Sigmoid colon (tissue), 7 donors: ENCODE measurements around the gene PHOSPHO2. TPM values are rescaled to one million over a fixed set of nuclear protein-coding genes. Genes with fewer than 3 reads are reported as not detected.

ENCODE experiments used
- DNase-seq: peaks from one replicate; pipeline ENCODE4 v3.0.0-alpha.2; 2019
- H3K27ac ChIP-seq, 4 donors: fragments of 200-600 bp; sonication (generic); one replicate each; pipeline ENCODE4 v1.5.1; 2016 to 2019; ENCODE audit warnings: mild to moderate bottlenecking in 1 of 4
- H3K27me3 ChIP-seq, 3 donors: fragments of 200-600 bp; sonication (generic); one replicate each; pipeline ENCODE4 v1.5.1; 2019; ENCODE audit warnings: mild to moderate bottlenecking in 1 of 3
- H3K36me3 ChIP-seq, 4 donors: fragments of 200-600 bp; sonication (generic); one replicate each; pipeline ENCODE4 v1.5.1; 2016 to 2019
- H3K4me1 ChIP-seq, 4 donors: fragments of 200-600 bp; sonication (generic); one replicate each; pipeline ENCODE4 v1.5.1; 2017 to 2019
- H3K4me3 ChIP-seq, 4 donors: fragments of 200-600 bp; sonication (generic); one replicate each; pipeline ENCODE4 v1.5.1; 2017 to 2019; ENCODE audit warnings: mild to moderate bottlenecking in 2 of 4, moderate library complexity in 1 of 4
- H3K9me3 ChIP-seq, 4 donors: fragments of 200-600 bp in 3 of 4; sonication (generic) in 3 of 4; one replicate each; pipeline versions ENCODE4 v1.5.1 to v1.6.1; 2013 to 2019
- CTCF ChIP-seq, 4 experiments: fragments of 450-650 bp in 3 of 4; fragments of 200-600 bp in 1 of 4; IDR thresholded peaks; one replicate each; pipeline ENCODE4 v1.5.1; 2016 to 2019; ENCODE audit warnings: antibody characterized with exemption in 4 of 4, mild to moderate bottlenecking in 3 of 4, moderate library complexity in 2 of 4
- EP300 ChIP-seq, 4 donors: sonication (generic); formaldehyde crosslinking; IDR thresholded peaks; one replicate each; pipeline ENCODE4 v1.6.1; 2017; ENCODE audit warnings: antibody characterized with exemption in 4 of 4
- POLR2A ChIP-seq, 2 donors: fragments of 450-650 bp; IDR thresholded peaks; one replicate each; pipeline ENCODE4 v1.6.1; 2016; ENCODE audit warnings: antibody characterized with exemption in 2 of 2, mild to moderate bottlenecking in 2 of 2, moderate library complexity in 2 of 2
- POLR2AphosphoS5 ChIP-seq, 4 donors: sonication (generic); formaldehyde crosslinking; IDR thresholded peaks; one replicate each; pipeline ENCODE4 v1.6.1; 2017; ENCODE audit warnings: antibody characterized with exemption in 4 of 4
- WGBS, 2 donors: extraction: QIAGEN DNeasy Blood & Tissue Kit; methylation state at CpG; one replicate each; pipeline ENCODE4 v1.1.7; 2013; 5-methylcytosine and 5-hydroxymethylcytosine counted together
- intact Hi-C: fragments of 100-400 bp; cut with DNase I; formaldehyde crosslinking; loops from one replicate; pipeline ENCODE4 v1.15.1; 2023
- polyA plus RNA-seq, 3 donors: library from polyadenylated mRNA; stranded (reverse); fragments of 200-250 nt; gene quantifications; one replicate each; pipeline ENCODE4 v1.2.3, GENCODE V29; 2013
- total RNA-seq, 4 donors: library from RNA; depleted of rRNA; stranded (reverse); fragments of >200 nt; gene quantifications; one replicate each; pipeline ENCODE4 v1.1.0, GENCODE V29; 2016
- donor health status: healthy with polysubstance abuse.
- donor health status: Bipolar disorder and iron deficiency.
- donor health status: healthy.

The PHOSPHO2 gene
- total and polyA plus RNA-seq, 7 donors: 3.8 to 19.9 (median 9.4) TPM

- no peak for DNase-seq
- H3K36me3 ChIP-seq: no peaks in the 10 kb centered on the region
- TF ChIP-seq CTCF (IDR thresholded peaks at IDR 0.05) (no peak), EP300 (IDR thresholded peaks at IDR 0.05) (no peak), POLR2AphosphoS5 (IDR thresholded peaks at IDR 0.05) (no peak), POLR2A (IDR thresholded peaks at IDR 0.05) (no peak)
- H3K4me3 ChIP-seq: no peak overlapping the region
- no peaks in the 10 kb centered on the region for H3K27me3 ChIP-seq
- intact Hi-C loops: no loop called here
- WGBS, 2 donors: 85 to 88% methylated on average over 1 of the region's 1 CpG
- H3K4me1 ChIP-seq: no peaks in the 10 kb centered on the region
- no peak overlapping the region for H3K27ac ChIP-seq
- no peaks in the 10 kb centered on the region for H3K9me3 ChIP-seq
Measured at GRCh38 chr2:169664600-169664977, 29.7 kb upstream of the PHOSPHO2 start.

- Histone ChIP-seq H3K4me3 (no peak overlapping the region), H3K9me3 (no peaks in the 10 kb centered on the region), H3K27me3 (no peaks in the 10 kb centered on the region), H3K4me1 (no peaks in the 10 kb centered on the region), H3K27ac (no peak overlapping the region), H3K36me3 (no peaks in the 10 kb centered on the region)
- intact Hi-C loops: no loop called here
- TF ChIP-seq EP300 (IDR thresholded peaks at IDR 0.05) (no peak), POLR2AphosphoS5 (IDR thresholded peaks at IDR 0.05) (no peak), POLR2A (IDR thresholded peaks at IDR 0.05) (no peak), CTCF (IDR thresholded peaks at IDR 0.05) (no peak)
- 47 to 62% methylated on average over 1 of the region's 1 CpG for WGBS, 2 donors
- DNase-seq: no peak
Measured at GRCh38 chr2:169664978-169665930, 29.0 kb upstream of the PHOSPHO2 start.

GRCh38 chr2:169667583-169667982, 26.7 kb upstream of the PHOSPHO2 start:
- no peak overlapping the region for H3K4me3 ChIP-seq
- no peak overlapping the region for H3K27ac ChIP-seq
- H3K9me3 ChIP-seq: no peaks in the 10 kb centered on the region
- no peak for TF ChIP-seq POLR2AphosphoS5 (IDR thresholded peaks at IDR 0.05)
- TF ChIP-seq CTCF (IDR thresholded peaks at IDR 0.05): no peak
- TF ChIP-seq EP300 (IDR thresholded peaks at IDR 0.05): no peak
- TF ChIP-seq POLR2A (IDR thresholded peaks at IDR 0.05): no peak
- no peaks in the 10 kb centered on the region for H3K36me3 ChIP-seq
- no peaks in the 10 kb centered on the region for H3K27me3 ChIP-seq
- DNase-seq: no peak
- intact Hi-C loops: no loop called here
- WGBS, 2 donors: 17 to 36% methylated on average over 2 of the region's 2 CpGs
- no peaks in the 10 kb centered on the region for H3K4me1 ChIP-seq

- no peak for DNase-seq
Measured at GRCh38 chr2:169670215-169670651, 24.0 kb upstream of the PHOSPHO2 start.

More at GRCh38 chr2:169670215-169670651, 24.0 kb upstream of the PHOSPHO2 start:
- Histone ChIP-seq H3K27ac (no peak overlapping the region), H3K4me1 (no peaks in the 10 kb centered on the region), H3K36me3 (no peaks in the 10 kb centered on the region), H3K27me3 (no peaks in the 10 kb centered on the region), H3K4me3 (no peak overlapping the region), H3K9me3 (no peaks in the 10 kb centered on the region)
- intact Hi-C loops: no loop called here
- TF ChIP-seq CTCF (IDR thresholded peaks at IDR 0.05) (no peak), POLR2AphosphoS5 (IDR thresholded peaks at IDR 0.05) (no peak), POLR2A (IDR thresholded peaks at IDR 0.05) (no peak), EP300 (IDR thresholded peaks at IDR 0.05) (no peak)
- WGBS, 2 donors: 82 to 86% methylated on average over 2 of the region's 2 CpGs
